Left hindlimb (tissue), 1 donor: Measurements from ENCODE around the gene HOXB8.

ENCODE experiments used
- DNase-seq: peaks from one replicate; pipeline ENCODE4 v3.0.0-alpha.2; 2018

The HOXB8 gene

DNA sequence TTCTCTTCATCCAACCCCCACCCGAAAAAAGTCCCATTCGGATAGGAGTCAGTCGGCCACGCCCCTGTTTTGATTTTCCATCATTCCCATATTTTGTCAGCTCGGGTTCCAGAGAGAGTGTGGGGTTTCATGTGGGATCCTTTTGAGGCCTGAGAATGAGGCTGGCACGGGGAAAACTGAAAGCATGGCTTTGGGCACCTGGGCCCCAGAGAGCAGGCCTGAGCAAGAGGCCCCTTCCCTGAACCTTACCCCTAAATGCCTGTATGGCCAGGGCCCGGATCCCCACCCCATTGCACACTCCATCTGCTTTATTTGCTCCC is 32.4 kb downstream of the HOXB8 start:
- no peak for DNase-seq

GRCh38 chr17:48579760-48580554 is 35.1 kb downstream of the HOXB8 start:
- DNase-seq: no peak

DNA sequence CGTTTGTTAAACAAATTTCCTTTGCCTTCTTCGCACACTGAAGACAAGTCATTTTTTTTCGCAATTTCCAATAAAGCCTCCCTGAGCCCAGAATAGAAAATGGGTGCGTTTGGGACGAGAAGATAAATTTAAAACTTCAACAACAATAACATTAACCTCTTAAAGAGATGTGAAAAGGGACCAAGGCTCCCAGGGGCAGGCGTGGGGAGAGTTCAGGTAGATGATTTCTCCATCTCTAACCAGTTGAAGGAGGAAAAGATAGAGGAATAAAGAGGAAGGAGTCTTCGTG is 35.7 kb downstream of the HOXB8 start:
- no peak for DNase-seq

- DNase-seq: no peak
These were observed 36.2 kb downstream of the HOXB8 start for GRCh38 chr17:48578616-48579470.

DNA sequence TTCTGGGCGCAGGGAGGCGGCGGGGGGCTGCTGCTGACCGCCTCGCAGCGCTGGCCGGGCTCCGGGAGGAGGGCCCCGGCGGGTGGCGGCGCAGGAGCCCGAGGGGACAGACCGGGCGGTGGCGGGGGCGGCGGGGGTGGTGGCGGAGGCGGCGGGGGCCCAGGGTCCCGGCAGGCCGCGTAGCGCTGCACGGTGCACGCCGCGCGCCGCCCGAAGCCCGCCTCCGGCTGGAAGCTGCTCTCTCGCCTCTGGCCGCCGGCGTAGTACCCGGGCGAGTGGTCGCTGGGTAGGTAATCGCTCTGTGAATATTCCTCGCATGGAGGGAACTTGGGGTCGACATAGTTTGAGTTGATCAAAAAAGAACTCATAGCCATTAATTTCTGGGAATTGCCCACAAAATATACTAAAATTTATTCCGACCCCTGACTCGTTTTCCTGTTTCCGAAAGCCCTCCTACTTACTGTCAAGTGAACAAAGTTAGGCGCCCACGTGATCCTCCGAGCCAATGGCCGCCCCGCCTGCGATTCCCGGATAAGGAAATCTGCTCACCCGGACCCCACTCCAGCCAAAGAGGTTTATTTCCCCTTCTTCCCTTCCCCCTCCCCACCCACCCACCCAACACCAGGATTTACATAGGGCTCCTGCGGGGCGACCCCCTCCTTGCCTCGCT is 37.0 kb downstream of the HOXB8 start, which contains the start of gene HOXB4:
Gene HOXB4, minus strand, starts transcription at position 405 of the 670 bp plus-strand sequence. Its CDS starts 31 bp downstream, at position 374.
- DNase-seq: peak; percentile 80

DNA sequence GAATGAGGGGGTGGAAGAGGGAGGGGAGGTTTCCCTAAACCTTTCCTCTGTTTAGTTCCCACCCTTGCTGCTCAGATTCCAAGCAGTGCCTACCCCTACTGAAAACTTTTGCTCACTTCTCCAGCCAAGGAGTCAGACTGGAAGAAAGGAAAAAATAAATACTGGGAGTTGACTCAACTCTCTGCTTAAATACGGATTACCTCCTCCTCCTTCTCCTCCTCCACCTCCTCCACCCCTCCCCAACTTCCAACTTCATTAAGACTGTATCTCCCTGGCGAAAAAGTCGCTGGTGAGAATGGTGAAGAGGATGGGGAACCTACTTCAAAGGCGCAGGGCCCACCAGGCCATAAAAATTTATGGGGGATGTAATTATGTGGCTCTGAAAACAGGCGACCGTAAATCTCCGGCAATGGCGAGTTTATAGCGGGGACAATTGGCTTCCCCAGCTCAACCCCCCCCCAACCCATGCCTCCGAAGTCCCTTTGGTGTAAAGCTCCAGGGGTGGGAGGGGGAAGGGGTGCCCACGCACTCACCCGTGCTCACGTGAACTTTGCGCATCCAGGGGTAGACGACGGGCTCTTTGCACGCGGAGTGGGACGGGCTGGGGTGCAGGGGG is 37.7 kb downstream of the HOXB8 start:
- DNase-seq: no peak

DNA sequence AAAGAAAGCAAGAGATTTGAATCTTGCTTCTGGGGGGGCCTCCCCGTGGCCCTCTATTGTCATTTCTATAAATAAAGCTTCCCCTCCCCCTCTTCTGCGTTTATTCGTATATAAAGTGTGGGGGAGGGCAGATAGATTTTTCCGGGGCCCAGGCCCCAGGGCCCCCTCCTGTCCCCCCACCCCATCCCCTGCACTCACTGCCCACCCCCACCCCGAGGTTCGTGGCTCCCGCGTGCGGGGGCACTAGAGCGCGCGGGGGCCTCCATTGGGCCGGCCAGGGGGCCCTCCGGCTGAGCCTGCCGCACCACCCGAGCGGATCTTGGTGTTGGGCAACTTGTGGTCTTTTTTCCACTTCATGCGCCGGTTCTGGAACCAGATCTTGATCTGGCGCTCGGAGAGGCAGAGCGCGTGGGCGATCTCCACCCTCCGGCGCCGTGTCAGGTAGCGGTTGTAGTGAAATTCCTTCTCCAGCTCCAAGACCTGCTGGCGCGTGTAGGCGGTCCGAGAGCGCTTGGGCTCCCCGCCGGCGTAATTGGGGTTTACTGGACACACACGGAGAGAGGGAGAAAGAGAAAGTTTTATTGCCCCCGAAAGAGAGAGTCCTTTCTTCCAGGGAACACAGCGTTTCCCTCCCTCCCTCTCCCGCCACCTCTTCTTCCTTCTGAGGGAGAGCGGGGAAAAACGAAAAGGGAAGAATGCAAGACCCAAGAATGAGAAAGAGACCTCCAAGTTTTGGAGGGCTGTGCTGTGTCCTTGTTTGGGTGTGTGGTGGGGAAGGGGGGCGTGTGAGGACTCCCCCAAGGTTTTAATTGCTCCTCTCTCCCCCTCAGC is 38.4 kb downstream of the HOXB8 start:
- no peak for DNase-seq

- no peak for DNase-seq
These were observed 39.2 kb downstream of the HOXB8 start for GRCh38 chr17:48575673-48576478.

DNA sequence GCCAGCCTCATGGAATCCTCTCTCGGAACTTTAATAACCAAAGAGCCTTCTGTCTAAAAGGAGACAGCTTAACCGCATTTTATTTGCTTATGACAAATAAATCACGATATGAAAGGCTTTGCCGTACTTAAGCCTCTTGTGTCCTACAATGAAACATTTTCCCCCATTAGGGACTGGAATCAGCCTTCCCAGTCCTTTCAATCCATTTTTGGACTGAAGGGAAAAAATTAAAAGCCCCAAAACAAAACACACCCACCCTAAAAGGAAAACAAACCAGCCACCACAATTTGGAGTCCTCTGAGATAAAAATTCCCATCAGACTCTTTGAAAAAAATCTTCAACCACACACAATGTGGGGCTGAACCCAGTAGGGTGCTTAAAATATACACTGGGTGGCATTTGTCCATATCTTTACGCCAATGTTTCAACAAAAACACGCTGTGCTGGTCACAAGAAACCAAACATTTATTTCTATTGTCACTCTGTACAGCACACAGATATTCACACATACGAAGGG is 40.0 kb downstream of the HOXB8 start:
- DNase-seq: no peak

GRCh38 chr17:48574505-48575065 is 40.5 kb downstream of the HOXB8 start:
- no peak for DNase-seq

DNA sequence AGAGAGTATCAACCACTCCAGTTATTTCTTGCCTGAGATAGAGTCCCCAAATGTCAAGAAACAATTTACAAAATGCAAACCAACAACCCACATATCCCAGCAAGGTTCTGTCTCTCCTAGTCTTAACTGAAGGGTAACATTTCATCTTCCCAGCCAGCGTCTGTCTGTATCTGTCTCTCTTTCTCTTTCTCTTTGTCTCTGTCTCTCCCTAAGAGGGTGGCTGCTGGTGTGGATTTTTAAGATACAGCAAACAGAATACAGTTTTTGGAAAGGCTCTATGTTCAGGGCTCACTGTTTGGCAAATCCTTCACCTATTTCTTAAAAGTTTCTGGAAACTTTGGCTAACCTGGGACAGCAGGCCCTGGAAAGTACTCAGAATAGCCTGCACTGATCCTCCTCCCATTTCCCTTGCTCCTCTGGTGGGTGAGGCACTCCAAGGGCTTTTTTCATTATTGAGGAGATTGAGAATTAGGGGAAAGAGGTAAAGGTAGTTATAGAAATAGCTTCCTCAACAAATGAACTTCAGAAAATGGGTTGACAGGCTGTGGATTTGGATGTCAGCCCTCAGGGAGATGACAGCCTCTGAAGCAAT is 43.2 kb downstream of the HOXB8 start:
- no peak for DNase-seq

GRCh38 chr17:48571024-48571818 is 43.9 kb downstream of the HOXB8 start:
- DNase-seq: no peak

DNA sequence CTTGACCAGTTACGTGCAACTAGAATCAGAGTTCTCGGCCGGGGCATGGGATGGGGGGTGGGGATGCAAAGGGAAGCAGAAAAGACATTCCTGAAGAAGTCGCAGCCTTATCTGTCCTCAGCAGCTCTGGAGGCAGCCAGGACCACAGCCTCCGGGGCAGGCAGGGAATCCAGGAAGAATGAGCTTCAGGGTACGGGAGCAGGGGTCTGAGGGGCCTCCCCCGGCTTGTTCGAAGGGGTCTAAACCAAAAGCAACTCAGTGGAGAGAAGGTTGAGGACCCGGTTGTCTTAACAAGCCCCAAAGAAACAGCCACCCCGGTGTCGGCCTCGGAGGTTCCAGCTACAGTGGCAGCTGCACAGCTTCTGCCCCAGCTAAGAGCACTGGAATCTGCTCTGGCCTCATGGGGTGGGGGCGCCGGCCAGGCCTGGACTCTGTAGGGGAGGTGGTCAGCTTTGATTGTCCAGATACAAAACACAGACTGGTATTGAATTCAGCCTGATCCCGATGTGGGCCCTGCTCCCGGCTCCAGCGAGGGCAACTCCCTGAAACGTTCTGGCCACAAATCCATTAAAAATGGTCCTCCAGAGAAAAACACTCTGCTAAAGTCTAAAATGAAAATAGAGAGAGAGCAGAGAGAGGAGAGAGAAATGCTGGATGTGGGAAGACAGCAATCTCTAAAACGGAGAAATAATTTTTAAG is 44.6 kb downstream of the HOXB8 start:
- DNase-seq: no peak

DNA sequence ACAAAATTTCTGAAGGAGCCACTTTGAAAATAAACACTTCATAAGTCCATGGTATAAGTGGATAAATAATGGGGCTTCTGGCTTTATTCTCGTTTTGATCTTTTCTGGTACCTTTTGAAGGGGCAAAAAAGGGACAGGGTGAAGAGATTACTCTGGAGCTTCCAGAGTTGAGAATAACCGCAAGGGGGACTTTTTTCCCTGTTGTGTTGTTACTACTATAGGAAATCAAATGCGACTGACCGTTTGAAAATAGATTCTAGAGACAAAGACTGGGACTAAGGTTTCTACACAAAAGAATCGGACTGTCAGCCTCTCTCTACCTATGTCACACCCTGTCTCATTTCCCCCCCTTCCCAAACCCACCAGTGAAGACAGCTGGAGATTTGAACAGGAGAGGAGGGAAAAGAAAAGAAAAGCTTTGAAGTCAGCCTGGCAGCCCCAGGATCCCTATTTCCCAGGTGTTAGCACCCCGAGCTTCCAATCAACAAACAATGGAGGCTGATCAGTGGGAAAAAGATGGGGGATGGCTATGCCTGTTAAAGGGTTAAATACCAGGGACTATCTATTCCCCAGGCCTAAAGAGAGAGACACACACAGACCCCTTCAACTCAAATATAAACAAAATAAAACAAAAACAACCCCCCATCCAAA is 45.3 kb downstream of the HOXB8 start:
- DNase-seq: no peak

DNA sequence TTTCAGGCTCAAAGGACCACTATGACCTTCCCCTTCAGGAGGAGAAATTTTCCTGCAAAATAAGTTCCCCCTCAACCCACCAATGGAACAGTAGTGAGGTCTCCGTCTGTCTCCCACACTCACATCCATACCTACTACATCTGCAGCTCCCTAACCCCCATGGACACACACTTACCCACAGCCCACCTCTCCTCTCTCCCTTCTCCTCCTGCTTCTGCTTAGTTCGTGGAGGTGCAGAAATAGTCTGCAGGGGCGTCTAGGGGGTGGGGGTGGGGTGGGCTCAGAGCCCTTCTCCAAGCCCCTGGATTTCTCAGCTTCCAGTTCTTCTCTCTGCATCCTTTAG is 45.9 kb downstream of the HOXB8 start:
- DNase-seq: no peak

GRCh38 chr17:48568499-48569239 is 46.4 kb downstream of the HOXB8 start:
- DNase-seq: no peak

DNA sequence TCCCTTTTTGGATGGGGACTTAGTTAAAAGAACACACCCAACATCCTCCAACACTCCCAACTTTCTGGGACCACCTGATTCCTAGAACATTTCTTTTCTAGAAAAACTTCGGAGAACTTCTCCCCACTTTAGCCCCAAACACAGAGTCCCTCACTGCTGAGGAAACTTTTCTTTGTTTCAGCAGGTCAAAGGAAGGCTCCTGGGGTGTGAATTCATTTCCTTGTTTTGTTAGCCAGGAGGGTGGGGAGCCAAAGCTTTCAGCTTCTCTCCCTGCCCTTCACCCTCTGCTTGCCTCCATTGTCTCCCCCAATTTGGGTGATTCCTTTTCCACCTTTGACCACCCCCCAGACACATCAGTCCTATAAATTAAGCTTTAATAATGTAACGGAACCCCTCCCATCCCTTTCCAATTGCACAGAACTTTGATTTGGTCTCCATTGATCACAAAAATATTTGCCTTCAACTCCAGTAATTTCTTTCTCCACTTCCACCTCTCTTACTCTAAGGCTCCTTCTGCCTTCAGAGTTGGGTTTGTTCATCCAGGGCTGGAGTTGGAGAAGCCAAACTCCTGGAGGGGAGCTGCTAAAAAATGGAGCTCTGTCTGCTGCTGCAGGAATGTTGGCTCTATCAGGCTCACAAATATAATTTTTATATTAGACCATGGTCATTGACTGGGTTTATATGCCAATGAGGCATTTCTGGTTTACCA is 47.3 kb downstream of the HOXB8 start:
- no peak for DNase-seq
